Measurements from ENCODE around the gene JPH3. TPM values are rescaled to one million over a fixed set of nuclear protein-coding genes. Genes with fewer than 3 reads are reported as not detected.

The JPH3 gene
- total RNA-seq, 4 donors from 2014 or later, result 0.72 to 4.4 (median 1.1) TPM

DNA sequence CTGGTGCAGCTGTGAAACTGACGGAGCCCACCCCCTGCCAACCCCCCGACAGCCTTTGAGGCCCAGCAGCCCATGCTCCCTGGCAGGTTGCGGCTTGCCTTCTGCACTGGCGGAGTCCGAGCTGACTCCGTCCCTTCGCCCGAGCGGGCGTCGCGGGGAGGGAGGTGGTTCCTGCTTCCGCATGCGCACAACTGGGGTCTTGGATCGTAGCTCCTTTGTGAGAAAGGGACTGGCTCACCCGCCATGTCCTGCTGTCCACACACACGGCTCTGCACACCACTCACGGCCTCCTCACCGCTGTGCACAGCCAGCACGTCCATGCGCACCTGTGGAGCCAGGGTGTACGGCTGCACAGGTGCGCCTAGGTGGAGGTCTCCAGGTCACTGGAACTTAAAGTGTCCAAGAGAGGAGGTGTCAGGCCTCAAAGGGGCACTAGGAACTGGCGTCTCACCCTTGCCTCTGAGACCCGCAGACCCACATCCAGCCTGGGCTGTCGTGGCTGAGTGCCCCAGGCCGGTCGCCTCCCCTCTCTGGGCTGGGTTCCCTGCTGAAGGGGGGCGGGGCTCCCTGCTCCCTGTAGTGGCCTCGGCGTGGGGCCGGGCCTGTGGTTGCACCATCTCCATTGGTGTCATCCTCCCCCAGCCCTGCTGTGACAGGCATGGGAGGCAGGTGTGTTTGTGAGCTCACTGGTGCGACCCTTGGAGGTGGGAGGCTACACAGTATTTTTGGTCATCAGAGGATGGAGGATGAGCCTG is 45.3 kb downstream of the JPH3 start:
- Histone ChIP-seq H3K4me1 (no peaks in the 10 kb centered on the region), H3K4me3 (no peak overlapping the region), H3K27ac (no peak overlapping the region), H3K27me3 (peaks cover 37% of the 10 kb centered on the region), H3K36me3 (no peaks in the 10 kb centered on the region), H3K9me3 (no peaks in the 10 kb centered on the region)
- no peak for ATAC-seq
- TF ChIP-seq, protein P1, sequence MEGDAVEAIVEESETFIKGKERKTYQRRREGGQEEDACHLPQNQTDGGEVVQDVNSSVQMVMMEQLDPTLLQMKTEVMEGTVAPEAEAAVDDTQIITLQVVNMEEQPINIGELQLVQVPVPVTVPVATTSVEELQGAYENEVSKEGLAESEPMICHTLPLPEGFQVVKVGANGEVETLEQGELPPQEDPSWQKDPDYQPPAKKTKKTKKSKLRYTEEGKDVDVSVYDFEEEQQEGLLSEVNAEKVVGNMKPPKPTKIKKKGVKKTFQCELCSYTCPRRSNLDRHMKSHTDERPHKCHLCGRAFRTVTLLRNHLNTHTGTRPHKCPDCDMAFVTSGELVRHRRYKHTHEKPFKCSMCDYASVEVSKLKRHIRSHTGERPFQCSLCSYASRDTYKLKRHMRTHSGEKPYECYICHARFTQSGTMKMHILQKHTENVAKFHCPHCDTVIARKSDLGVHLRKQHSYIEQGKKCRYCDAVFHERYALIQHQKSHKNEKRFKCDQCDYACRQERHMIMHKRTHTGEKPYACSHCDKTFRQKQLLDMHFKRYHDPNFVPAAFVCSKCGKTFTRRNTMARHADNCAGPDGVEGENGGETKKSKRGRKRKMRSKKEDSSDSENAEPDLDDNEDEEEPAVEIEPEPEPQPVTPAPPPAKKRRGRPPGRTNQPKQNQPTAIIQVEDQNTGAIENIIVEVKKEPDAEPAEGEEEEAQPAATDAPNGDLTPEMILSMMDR (IDR thresholded peaks at IDR 0.05), result no peak
- TF ChIP-seq POLR2AphosphoS5 (IDR thresholded peaks at IDR 0.05), result no peak
- no peak for TF ChIP-seq EP300 (IDR thresholded peaks at IDR 0.05)
- TF ChIP-seq POLR2A (IDR thresholded peaks at IDR 0.05), result no peak
- WGBS, 2 donors (ENCODE audit: low coverage in 1 of 2), result no CpG with 5 or more reads among the region's 33 CpGs

DNA sequence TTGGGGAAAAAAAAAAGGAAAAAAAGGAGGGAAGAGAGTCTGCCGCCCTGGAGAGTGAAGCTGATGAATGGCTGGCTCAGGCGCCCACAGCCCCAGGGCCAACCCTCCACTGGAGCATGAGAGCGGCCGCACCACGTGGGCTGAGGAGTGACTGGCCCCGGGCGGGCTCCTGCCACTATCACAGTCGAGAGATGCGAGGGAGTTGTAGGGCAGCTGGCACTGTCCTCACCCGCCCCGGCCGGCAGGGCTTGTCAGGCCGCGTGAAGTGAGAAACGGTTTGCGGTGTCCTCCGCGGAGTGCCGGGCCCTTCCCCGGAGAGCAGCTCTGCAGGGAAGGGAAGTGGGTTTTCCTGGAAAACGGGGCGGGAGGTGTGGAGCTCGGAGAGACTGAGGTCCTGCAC is 45.9 kb downstream of the JPH3 start:
- Histone ChIP-seq H3K4me3 (no peak overlapping the region), H3K36me3 (no peaks in the 10 kb centered on the region), H3K9me3 (no peaks in the 10 kb centered on the region), H3K4me1 (no peaks in the 10 kb centered on the region), H3K27me3 (peaks cover 36% of the 10 kb centered on the region), H3K27ac (no peak overlapping the region)
- 87% methylated on average over 6 of the region's 23 CpGs; no CpG with 5 or more reads in 1 of the 2 donors for WGBS, 2 donors (ENCODE audit: low coverage in 1 of 2)
- no peak for ATAC-seq
- no peak for TF ChIP-seq EP300 (IDR thresholded peaks at IDR 0.05)
- TF ChIP-seq POLR2AphosphoS5 (IDR thresholded peaks at IDR 0.05), result no peak
- TF ChIP-seq, protein P1 (IDR thresholded peaks at IDR 0.05), result no peak
- no peak for TF ChIP-seq POLR2A (IDR thresholded peaks at IDR 0.05)

DNA sequence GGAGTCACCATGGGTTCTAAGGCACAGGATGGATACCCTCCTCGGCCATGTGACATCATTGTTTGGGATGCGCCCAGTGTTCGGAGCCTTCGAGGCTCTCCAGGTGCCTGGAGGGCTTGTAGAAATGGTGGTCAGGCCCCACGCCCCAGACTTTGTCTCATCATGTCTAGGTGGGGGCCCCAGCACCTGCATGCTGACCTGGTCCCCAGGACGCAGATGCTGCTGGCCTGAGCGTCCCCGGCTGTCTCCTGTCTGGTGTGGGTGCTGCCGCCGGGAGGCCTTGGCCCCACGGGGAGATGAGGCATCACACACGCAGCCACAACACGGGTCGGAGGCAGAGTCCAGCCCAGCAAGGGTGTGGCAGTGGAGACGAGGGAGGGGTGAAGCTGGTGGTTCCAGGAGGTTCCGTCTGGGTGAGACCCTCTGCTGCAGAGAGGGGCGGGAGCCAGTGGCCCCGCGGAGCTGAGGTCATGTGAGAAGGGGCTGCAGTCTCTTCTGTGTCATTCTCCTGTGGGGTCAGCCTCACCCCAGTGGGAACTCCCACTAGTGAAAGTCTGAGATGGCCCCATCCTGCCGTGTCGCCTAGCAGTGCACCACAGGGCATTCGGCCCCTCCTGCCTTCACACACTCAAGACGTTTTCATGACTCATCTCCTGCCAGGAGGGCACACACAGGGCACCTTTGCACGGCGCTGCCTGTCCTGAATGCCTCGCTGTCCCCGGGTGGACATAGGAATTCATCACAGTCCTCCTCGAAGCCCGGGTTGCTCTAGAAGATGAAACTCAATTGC is 46.6 kb downstream of the JPH3 start:
- Histone ChIP-seq H3K4me1 (no peaks in the 10 kb centered on the region), H3K27me3 (peaks cover 36% of the 10 kb centered on the region), H3K27ac (no peak overlapping the region), H3K4me3 (no peak overlapping the region), H3K36me3 (no peaks in the 10 kb centered on the region), H3K9me3 (no peaks in the 10 kb centered on the region)
- TF ChIP-seq, protein P1 (IDR thresholded peaks at IDR 0.05), result no peak
- TF ChIP-seq EP300 (IDR thresholded peaks at IDR 0.05), result no peak
- TF ChIP-seq POLR2AphosphoS5 (IDR thresholded peaks at IDR 0.05), result no peak
- no peak for TF ChIP-seq POLR2A (IDR thresholded peaks at IDR 0.05)
- 30 to 52% methylated on average over 2 to 6 of the region's 29 CpGs for WGBS, 2 donors (ENCODE audit: low coverage in 1 of 2)
- no peak for ATAC-seq

DNA sequence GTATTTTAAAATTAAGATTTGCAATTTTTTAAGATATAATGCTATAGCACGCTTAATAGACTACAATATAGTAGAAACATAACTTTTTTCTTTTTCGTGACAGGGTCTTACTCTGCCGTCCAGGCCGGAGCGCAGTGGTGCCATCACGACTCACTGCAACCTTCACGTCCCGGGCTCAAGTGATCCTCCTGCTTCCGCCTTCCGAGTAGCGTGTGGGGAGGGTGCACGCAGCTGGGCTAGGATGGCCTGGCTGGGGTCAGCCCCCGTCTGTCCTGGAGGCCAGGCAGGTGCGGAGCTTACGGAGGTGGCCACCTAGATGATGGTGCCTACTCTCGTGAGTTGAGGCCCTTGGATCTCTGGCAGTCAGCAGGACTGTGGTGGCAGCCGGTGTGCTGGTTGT is 50.1 kb downstream of the JPH3 start:
- 84 to 98% methylated on average over 5 to 8 of the region's 17 CpGs for WGBS, 2 donors (ENCODE audit: low coverage in 1 of 2)
- no peak for ATAC-seq
- no peak overlapping the region for H3K27ac ChIP-seq
- TF ChIP-seq POLR2AphosphoS5 (IDR thresholded peaks at IDR 0.05) (no peak), EP300 (IDR thresholded peaks at IDR 0.05) (no peak)
- TF ChIP-seq, protein P1 (IDR thresholded peaks at IDR 0.05), result no peak
- H3K27me3 ChIP-seq, result peaks cover 51% of the 10 kb centered on the region
- no peaks in the 10 kb centered on the region for H3K36me3 ChIP-seq
- H3K4me1 ChIP-seq, result no peaks in the 10 kb centered on the region
- no peak overlapping the region for H3K4me3 ChIP-seq
- no peaks in the 10 kb centered on the region for H3K9me3 ChIP-seq

Data from gastroesophageal sphincter (tissue), 4 donors.